HepG2 (cell line): ENCODE measurements around the gene ARGLU1. TPM values are rescaled to one million over a fixed set of nuclear protein-coding genes. Genes with fewer than 3 reads are reported as not detected.

ENCODE experiments used
- EEA1 ChIP-seq: sonication (generic); formaldehyde crosslinking; IDR thresholded peaks from 2 replicates; pipeline ENCODE4 v1.5.1; 2020; ENCODE audit warnings: mild to moderate bottlenecking, missing genetic modification reagents, borderline replicate concordance
- ETV5 ChIP-seq: IDR thresholded peaks from 2 replicates; pipeline ENCODE4 v1.6.1; 2018; ENCODE audit warnings: missing biosample characterization, missing genetic modification reagents, inconsistent platforms, borderline replicate concordance
- HCFC1 ChIP-seq: fragments of 150-350 bp; IDR thresholded peaks from 2 replicates; pipeline ENCODE4 v1.6.1; 2014; ENCODE audit warnings: low read depth, low read length
- KMT2B ChIP-seq: IDR thresholded peaks from 2 replicates; pipeline ENCODE4 v1.6.1; 2016; ENCODE audit warnings: missing genetic modification reagents, missing compliant biosample characterization
- NFYB ChIP-seq: sonication (generic); formaldehyde crosslinking; IDR thresholded peaks from 2 replicates; pipeline ENCODE4 v1.4.0; 2020; ENCODE audit warnings: missing genetic modification reagents
- PCBP2 ChIP-seq: fragments of 200-400 bp; formaldehyde crosslinking; optimal IDR thresholded peaks from 2 replicates; pipeline ENCODE3; 2018; ENCODE audit warnings: low read length, low read depth; ENCODE audit not compliant: poor library complexity, severe bottlenecking
- THAP11 ChIP-seq: IDR thresholded peaks from 2 replicates; pipeline ENCODE4 v1.6.1; 2016; ENCODE audit warnings: missing biosample characterization, missing genetic modification reagents
- ZNF17 ChIP-seq: sonication (generic); formaldehyde crosslinking; IDR thresholded peaks from 2 replicates; pipeline ENCODE4 v1.5.0; 2020; ENCODE audit warnings: mild to moderate bottlenecking, missing genetic modification reagents
- ZNF274 ChIP-seq: sonication (generic); formaldehyde crosslinking; IDR thresholded peaks from 2 replicates; pipeline ENCODE4 v1.5.1; 2020; ENCODE audit warnings: mild to moderate bottlenecking, missing genetic modification reagents
- ZNF335 ChIP-seq: sonication (generic); formaldehyde crosslinking; IDR thresholded peaks from 2 replicates; pipeline ENCODE4 v1.4.0; 2020; ENCODE audit warnings: missing genetic modification reagents
- ZNF781 ChIP-seq: sonication (generic); formaldehyde crosslinking; IDR thresholded peaks from 2 replicates; pipeline ENCODE4 v1.5.1; 2020; ENCODE audit warnings: borderline replicate concordance, mild to moderate bottlenecking, missing genetic modification reagents; ENCODE audit errors: not compliant biosample characterization
- ZNF850 ChIP-seq: sonication (generic); formaldehyde crosslinking; conservative IDR thresholded peaks from 2 replicates; pipeline ENCODE4 v1.9.0; 2021; ENCODE audit warnings: mild to moderate bottlenecking, missing genetic modification reagents
- polyA plus RNA-seq, 8 experiments: library from polyadenylated mRNA; depleted of rRNA in 3 of 8; stranded (reverse) in 7 of 8; unstranded in 1 of 8; fragments of >200 nt; fragmentation: Illumina TruSeq in 4 of 8; extraction: Trizol in 4 of 8; gene quantifications; 2 replicates each; pipeline versions ENCODE4 v1.2.1 to v1.2.3, GENCODE V29; 2011 to 2016; ENCODE audit warnings: low read depth in 4 of 8, missing spikeins in 1 of 8, mixed read lengths in 1 of 8; ENCODE audit not compliant: insufficient read depth in 1 of 8
- total RNA-seq, 5 experiments: library from RNA; depleted of rRNA; stranded (reverse); fragments of >200 nt; fragmentation: Illumina TruSeq; extraction: Trizol; gene quantifications; 2 replicates each; pipeline ENCODE4 v1.2.3, GENCODE V29; 2016; ENCODE audit warnings: low read depth in 1 of 5
- TF ChIP-seq, protein P1 (sequence below), 2 experiments: sonication (generic) in 1 of 2; formaldehyde crosslinking in 1 of 2; IDR thresholded peaks; 2 replicates each; pipeline versions ENCODE4 v1.4.0 to v1.6.1; 2018 to 2020; ENCODE audit warnings: missing genetic modification reagents in 2 of 2, borderline replicate concordance in 1 of 2, low read depth in 1 of 2, mild to moderate bottlenecking in 1 of 2, missing biosample characterization in 1 of 2
- TF ChIP-seq, protein P2 (sequence below): sonication (generic); formaldehyde crosslinking; IDR thresholded peaks from 2 replicates; pipeline ENCODE4 v1.8.1; 2023; ENCODE audit warnings: mild to moderate bottlenecking, missing genetic modification reagents, borderline replicate concordance
- TF ChIP-seq, protein P3 (sequence below): sonication (generic); formaldehyde crosslinking; IDR thresholded peaks from 2 replicates; pipeline ENCODE4 v1.4.0; 2020; ENCODE audit warnings: missing genetic modification reagents
- TF ChIP-seq, protein P4 (sequence below): IDR thresholded peaks from 2 replicates; pipeline ENCODE4 v1.6.1; 2016; ENCODE audit warnings: low read depth
- TF ChIP-seq, protein P5 (sequence below): sonication (generic); formaldehyde crosslinking; IDR thresholded peaks from 2 replicates; pipeline ENCODE4 v1.8.0; 2022; ENCODE audit warnings: mild to moderate bottlenecking, missing genetic modification reagents, borderline replicate concordance
- TF ChIP-seq, protein P6 (sequence below): sonication (generic); formaldehyde crosslinking; IDR thresholded peaks from 2 replicates; pipeline ENCODE4 v1.4.0; 2020; ENCODE audit warnings: missing genetic modification reagents

The ARGLU1 gene
- total and polyA plus RNA-seq, 2 of the 13 experiments (the other 11 are each of a cell fraction or from before 2014, with no cell fraction given), result 47.1 to 70.6 TPM

DNA sequence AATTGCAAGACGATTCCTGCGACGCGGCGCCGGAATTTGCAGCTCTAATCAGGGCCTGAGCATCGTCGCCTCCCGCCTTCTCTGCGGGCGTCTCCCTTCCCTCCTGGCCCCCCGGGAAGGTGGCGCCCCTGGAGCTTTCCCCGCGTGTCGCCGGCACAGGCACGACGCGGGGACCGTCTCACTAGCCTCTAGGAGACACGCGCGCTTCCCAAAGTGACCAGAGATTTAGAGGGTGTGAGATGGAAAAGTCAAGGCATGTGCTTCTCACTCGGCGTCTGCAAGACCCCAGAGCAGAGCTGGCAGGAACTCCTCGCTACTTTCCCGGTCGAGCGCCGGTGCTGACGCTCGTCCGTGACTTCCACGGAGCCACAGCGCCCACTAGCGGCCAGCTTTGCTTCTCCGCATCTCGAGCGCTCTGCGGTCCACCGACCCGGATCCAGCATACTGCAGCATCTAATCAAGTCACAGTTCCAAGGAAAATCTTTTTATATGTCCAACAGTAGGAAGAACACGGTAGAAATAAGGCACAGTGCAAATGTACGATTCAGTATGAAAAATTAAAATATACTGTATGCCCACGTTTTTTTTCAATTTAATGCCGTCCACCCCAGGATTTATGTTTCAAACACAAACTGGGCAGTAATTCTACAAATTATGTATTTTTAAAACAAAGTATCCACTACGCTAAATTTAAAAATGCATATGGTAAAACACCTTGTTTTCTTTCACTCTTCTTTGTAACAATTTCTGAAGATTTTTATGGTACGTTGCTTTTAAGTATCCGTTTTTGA is 31.5 kb downstream of the ARGLU1 start (continued):
- TF ChIP-seq, protein P1, sequence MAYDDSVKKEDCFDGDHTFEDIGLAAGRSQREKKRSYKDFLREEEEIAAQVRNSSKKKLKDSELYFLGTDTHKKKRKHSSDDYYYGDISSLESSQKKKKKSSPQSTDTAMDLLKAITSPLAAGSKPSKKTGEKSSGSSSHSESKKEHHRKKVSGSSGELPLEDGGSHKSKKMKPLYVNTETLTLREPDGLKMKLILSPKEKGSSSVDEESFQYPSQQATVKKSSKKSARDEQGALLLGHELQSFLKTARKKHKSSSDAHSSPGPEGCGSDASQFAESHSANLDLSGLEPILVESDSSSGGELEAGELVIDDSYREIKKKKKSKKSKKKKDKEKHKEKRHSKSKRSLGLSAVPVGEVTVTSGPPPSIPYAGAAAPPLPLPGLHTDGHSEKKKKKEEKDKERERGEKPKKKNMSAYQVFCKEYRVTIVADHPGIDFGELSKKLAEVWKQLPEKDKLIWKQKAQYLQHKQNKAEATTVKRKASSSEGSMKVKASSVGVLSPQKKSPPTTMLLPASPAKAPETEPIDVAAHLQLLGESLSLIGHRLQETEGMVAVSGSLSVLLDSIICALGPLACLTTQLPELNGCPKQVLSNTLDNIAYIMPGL (CRISPR knock-in tag; IDR thresholded peaks at IDR 0.05; ENCODE audit: borderline replicate concordance in 1 of 2, low read depth in 1 of 2), result peak in 1 of 2 experiments; percentile 71; a peak in 2 of 4 replicates
- TF ChIP-seq, protein P2, sequence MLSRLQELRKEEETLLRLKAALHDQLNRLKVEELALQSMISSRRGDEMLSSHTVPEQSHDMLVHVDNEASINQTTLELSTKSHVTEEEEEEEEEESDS (CRISPR knock-in tag), result no peak
- TF ChIP-seq, protein P3, sequence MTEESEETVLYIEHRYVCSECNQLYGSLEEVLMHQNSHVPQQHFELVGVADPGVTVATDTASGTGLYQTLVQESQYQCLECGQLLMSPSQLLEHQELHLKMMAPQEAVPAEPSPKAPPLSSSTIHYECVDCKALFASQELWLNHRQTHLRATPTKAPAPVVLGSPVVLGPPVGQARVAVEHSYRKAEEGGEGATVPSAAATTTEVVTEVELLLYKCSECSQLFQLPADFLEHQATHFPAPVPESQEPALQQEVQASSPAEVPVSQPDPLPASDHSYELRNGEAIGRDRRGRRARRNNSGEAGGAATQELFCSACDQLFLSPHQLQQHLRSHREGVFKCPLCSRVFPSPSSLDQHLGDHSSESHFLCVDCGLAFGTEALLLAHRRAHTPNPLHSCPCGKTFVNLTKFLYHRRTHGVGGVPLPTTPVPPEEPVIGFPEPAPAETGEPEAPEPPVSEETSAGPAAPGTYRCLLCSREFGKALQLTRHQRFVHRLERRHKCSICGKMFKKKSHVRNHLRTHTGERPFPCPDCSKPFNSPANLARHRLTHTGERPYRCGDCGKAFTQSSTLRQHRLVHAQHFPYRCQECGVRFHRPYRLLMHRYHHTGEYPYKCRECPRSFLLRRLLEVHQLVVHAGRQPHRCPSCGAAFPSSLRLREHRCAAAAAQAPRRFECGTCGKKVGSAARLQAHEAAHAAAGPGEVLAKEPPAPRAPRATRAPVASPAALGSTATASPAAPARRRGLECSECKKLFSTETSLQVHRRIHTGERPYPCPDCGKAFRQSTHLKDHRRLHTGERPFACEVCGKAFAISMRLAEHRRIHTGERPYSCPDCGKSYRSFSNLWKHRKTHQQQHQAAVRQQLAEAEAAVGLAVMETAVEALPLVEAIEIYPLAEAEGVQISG (CRISPR knock-in tag), result no peak
- TF ChIP-seq ZNF781 (CRISPR knock-in tag) (peak; percentile 51), ZNF335 (CRISPR knock-in tag) (no peak), NFYB (CRISPR knock-in tag) (no peak), HCFC1 (no peak), ZNF850 (CRISPR knock-in tag) (no peak), KMT2B (CRISPR knock-in tag) (no peak), PCBP2 (no peak), ZNF274 (CRISPR knock-in tag) (peak; percentile 62; the same call in 1 of the 2 replicates), ZNF17 (no peak), ETV5 (no peak), EEA1 (CRISPR knock-in tag) (no peak), THAP11 (CRISPR knock-in tag) (no peak)
- TF ChIP-seq, protein P4, sequence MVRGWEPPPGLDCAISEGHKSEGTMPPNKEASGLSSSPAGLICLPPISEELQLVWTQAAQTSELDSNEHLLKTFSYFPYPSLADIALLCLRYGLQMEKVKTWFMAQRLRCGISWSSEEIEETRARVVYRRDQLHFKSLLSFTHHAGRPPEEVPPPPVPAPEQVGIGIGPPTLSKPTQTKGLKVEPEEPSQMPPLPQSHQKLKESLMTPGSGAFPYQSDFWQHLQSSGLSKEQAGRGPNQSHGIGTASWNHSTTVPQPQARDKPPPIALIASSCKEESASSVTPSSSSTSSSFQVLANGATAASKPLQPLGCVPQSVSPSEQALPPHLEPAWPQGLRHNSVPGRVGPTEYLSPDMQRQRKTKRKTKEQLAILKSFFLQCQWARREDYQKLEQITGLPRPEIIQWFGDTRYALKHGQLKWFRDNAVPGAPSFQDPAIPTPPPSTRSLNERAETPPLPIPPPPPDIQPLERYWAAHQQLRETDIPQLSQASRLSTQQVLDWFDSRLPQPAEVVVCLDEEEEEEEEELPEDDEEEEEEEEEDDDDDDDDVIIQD (CRISPR knock-in tag), result no peak
- TF ChIP-seq, protein P5, sequence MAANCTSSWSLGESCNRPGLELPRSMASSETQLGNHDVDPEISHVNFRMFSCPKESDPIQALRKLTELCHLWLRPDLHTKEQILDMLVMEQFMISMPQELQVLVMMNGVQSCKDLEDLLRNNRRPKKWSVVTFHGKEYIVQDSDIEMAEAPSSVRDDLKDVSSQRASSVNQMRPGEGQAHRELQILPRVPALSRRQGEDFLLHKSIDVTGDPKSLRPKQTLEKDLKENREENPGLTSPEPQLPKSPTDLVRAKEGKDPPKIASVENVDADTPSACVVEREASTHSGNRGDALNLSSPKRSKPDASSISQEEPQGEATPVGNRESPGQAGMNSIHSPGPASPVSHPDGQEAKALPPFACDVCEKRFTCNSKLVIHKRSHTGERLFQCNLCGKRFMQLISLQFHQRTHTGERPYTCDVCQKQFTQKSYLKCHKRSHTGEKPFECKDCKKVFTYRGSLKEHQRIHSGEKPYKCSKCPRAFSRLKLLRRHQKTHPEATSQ (CRISPR knock-in tag), result 0 out of 2 replicates have a peak, but pooled peaks have one; percentile 51
- TF ChIP-seq, protein P6, sequence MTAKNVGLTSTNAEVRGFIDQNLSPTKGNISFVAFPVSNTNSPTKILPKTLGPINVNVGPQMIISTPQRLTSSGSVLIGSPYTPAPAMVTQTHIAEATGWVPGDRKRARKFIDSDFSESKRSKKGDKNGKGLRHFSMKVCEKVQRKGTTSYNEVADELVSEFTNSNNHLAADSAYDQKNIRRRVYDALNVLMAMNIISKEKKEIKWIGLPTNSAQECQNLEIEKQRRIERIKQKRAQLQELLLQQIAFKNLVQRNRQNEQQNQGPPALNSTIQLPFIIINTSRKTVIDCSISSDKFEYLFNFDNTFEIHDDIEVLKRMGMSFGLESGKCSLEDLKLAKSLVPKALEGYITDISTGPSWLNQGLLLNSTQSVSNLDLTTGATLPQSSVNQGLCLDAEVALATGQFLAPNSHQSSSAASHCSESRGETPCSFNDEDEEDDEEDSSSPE (CRISPR knock-in tag), result no peak
